ENCODE measurements around the gene DCAF11. TPM values are rescaled to one million over a fixed set of nuclear protein-coding genes. Genes with fewer than 3 reads are reported as not detected.

Gene DCAF11
- total and polyA plus RNA-seq, 2 of the 13 experiments (the other 11 are each of a cell fraction or from before 2014, with no cell fraction given), result 150 to 257 TPM

DNA sequence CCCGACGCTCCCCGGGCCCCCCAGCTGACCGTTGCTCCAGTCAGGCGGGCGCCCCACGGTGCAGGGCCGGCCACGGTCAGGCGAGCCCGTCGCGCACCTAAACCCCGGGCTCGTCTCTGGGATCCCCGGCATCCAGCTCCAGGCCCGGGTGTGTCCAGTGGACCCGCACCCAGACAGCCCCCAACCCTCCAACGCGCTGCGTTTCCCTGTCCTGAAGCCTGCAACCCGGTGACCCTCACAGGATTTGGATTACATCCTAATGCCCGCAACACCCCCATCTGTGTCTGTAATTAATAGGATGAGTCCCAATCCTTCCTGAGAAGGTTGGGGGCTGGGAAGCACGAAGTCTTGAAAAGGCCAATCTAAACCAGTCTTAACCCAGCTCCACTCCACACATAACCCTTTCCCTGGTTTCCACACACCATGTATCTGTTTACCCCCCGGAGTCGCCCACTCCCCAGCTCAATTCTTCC is 32.8 kb upstream of the DCAF11 start (continued):
- TF ChIP-seq, protein P1, sequence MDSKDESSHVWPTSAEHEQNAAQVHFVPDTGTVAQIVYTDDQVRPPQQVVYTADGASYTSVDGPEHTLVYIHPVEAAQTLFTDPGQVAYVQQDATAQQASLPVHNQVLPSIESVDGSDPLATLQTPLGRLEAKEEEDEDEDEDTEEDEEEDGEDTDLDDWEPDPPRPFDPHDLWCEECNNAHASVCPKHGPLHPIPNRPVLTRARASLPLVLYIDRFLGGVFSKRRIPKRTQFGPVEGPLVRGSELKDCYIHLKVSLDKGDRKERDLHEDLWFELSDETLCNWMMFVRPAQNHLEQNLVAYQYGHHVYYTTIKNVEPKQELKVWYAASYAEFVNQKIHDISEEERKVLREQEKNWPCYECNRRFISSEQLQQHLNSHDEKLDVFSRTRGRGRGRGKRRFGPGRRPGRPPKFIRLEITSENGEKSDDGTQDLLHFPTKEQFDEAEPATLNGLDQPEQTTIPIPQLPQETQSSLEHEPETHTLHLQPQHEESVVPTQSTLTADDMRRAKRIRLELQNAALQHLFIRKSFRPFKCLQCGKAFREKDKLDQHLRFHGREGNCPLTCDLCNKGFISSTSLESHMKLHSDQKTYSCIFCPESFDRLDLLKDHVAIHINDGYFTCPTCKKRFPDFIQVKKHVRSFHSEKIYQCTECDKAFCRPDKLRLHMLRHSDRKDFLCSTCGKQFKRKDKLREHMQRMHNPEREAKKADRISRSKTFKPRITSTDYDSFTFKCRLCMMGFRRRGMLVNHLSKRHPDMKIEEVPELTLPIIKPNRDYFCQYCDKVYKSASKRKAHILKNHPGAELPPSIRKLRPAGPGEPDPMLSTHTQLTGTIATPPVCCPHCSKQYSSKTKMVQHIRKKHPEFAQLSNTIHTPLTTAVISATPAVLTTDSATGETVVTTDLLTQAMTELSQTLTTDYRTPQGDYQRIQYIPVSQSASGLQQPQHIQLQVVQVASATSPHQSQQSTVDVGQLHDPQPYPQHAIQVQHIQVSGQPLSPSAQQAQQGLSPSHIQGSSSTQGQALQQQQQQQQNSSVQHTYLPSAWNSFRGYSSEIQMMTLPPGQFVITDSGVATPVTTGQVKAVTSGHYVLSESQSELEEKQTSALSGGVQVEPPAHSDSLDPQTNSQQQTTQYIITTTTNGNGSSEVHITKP (CRISPR knock-in tag; IDR thresholded peaks at IDR 0.05; ENCODE audit: low read depth), result no peak
- TF ChIP-seq, protein P2, sequence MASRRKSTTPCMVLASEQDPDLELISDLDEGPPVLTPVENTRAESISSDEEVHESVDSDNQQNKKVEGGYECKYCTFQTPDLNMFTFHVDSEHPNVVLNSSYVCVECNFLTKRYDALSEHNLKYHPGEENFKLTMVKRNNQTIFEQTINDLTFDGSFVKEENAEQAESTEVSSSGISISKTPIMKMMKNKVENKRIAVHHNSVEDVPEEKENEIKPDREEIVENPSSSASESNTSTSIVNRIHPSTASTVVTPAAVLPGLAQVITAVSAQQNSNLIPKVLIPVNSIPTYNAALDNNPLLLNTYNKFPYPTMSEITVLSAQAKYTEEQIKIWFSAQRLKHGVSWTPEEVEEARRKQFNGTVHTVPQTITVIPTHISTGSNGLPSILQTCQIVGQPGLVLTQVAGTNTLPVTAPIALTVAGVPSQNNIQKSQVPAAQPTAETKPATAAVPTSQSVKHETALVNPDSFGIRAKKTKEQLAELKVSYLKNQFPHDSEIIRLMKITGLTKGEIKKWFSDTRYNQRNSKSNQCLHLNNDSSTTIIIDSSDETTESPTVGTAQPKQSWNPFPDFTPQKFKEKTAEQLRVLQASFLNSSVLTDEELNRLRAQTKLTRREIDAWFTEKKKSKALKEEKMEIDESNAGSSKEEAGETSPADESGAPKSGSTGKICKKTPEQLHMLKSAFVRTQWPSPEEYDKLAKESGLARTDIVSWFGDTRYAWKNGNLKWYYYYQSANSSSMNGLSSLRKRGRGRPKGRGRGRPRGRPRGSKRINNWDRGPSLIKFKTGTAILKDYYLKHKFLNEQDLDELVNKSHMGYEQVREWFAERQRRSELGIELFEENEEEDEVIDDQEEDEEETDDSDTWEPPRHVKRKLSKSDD (CRISPR knock-in tag; IDR thresholded peaks at IDR 0.05; ENCODE audit: low read depth), result no peak
- no peak for TF ChIP-seq CHD2 (IDR thresholded peaks at IDR 0.05; ENCODE audit: low read depth, low read length)
- TF ChIP-seq ZNF598 (CRISPR knock-in tag; IDR thresholded peaks at IDR 0.05; ENCODE audit: borderline replicate concordance), result no peak
- TF ChIP-seq SUZ12 (IDR thresholded peaks at IDR 0.05; ENCODE audit: low read depth, low read length), result no peak
- no peak for TF ChIP-seq SMAD1 (CRISPR knock-in tag; IDR thresholded peaks at IDR 0.05; ENCODE audit: borderline replicate concordance, low read depth)
- TF ChIP-seq GABPA (IDR thresholded peaks at IDR 0.05; ENCODE audit: low read depth, low read length), result no peak
- TF ChIP-seq GABPA (CRISPR knock-in tag; IDR thresholded peaks at IDR 0.05; ENCODE audit: low read depth), result no peak
- TF ChIP-seq, protein P3, sequence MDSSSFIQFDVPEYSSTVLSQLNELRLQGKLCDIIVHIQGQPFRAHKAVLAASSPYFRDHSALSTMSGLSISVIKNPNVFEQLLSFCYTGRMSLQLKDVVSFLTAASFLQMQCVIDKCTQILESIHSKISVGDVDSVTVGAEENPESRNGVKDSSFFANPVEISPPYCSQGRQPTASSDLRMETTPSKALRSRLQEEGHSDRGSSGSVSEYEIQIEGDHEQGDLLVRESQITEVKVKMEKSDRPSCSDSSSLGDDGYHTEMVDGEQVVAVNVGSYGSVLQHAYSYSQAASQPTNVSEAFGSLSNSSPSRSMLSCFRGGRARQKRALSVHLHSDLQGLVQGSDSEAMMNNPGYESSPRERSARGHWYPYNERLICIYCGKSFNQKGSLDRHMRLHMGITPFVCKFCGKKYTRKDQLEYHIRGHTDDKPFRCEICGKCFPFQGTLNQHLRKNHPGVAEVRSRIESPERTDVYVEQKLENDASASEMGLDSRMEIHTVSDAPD (CRISPR knock-in tag; IDR thresholded peaks at IDR 0.05), result no peak
- TF ChIP-seq, protein P4, sequence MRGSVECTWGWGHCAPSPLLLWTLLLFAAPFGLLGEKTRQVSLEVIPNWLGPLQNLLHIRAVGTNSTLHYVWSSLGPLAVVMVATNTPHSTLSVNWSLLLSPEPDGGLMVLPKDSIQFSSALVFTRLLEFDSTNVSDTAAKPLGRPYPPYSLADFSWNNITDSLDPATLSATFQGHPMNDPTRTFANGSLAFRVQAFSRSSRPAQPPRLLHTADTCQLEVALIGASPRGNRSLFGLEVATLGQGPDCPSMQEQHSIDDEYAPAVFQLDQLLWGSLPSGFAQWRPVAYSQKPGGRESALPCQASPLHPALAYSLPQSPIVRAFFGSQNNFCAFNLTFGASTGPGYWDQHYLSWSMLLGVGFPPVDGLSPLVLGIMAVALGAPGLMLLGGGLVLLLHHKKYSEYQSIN (CRISPR knock-in tag; IDR thresholded peaks at IDR 0.05; ENCODE audit: borderline replicate concordance), result no peak
- no peak for TF ChIP-seq ZMYM2 (CRISPR knock-in tag; IDR thresholded peaks at IDR 0.05)
- peak; percentile 62 for TF ChIP-seq EZH2 (conservative IDR thresholded peaks at IDR 0.05; ENCODE audit: low read depth, low read length)
- TF ChIP-seq BRCA1 (CRISPR knock-in tag; IDR thresholded peaks at IDR 0.05), result peak; percentile 10; the same call in 1 of the 2 replicates
- TF ChIP-seq CAMTA2 (CRISPR knock-in tag; IDR thresholded peaks at IDR 0.05; ENCODE audit: borderline replicate concordance), result no peak
- no peak for TF ChIP-seq SMAD9 (CRISPR knock-in tag; IDR thresholded peaks at IDR 0.05)
- no peak for TF ChIP-seq KLF11 (CRISPR knock-in tag; IDR thresholded peaks at IDR 0.05)
- no peak for TF ChIP-seq LCORL (IDR thresholded peaks at IDR 0.05)
- no peak for TF ChIP-seq LCORL (CRISPR knock-in tag; IDR thresholded peaks at IDR 0.05)
- no peak for TF ChIP-seq ZNF124 (CRISPR knock-in tag; IDR thresholded peaks at IDR 0.05)
- TF ChIP-seq ZNF260 (CRISPR knock-in tag; IDR thresholded peaks at IDR 0.05; ENCODE audit: borderline replicate concordance, low read depth), result no peak
